GM12891 (cell line): ENCODE measurements around the gene KCNG3.

Experiments
- PAX5 ChIP-seq: IDR thresholded peaks from 2 replicates; pipeline ENCODE4 v1.6.1; 2011; ENCODE audit warnings: low read length, moderate library complexity, mild to moderate bottlenecking; ENCODE audit not compliant: insufficient read depth, severe bottlenecking
- POLR2A ChIP-seq: IDR thresholded peaks from 2 replicates; pipeline ENCODE4 v1.6.1; 2011; ENCODE audit warnings: low read depth, low read length, control low read depth
- POLR2AphosphoS5 ChIP-seq: IDR thresholded peaks from 2 replicates; pipeline ENCODE4 v1.6.1; 2011; ENCODE audit warnings: low read depth, low read length, control low read depth
- SPI1 ChIP-seq: IDR thresholded peaks from 2 replicates; pipeline ENCODE4 v1.6.1; 2011; ENCODE audit warnings: low read depth, low read length, control low read depth
- TAF1 ChIP-seq: IDR thresholded peaks from 2 replicates; pipeline ENCODE4 v1.6.1; 2011; ENCODE audit warnings: low read depth, low read length, control low read depth

DNA sequence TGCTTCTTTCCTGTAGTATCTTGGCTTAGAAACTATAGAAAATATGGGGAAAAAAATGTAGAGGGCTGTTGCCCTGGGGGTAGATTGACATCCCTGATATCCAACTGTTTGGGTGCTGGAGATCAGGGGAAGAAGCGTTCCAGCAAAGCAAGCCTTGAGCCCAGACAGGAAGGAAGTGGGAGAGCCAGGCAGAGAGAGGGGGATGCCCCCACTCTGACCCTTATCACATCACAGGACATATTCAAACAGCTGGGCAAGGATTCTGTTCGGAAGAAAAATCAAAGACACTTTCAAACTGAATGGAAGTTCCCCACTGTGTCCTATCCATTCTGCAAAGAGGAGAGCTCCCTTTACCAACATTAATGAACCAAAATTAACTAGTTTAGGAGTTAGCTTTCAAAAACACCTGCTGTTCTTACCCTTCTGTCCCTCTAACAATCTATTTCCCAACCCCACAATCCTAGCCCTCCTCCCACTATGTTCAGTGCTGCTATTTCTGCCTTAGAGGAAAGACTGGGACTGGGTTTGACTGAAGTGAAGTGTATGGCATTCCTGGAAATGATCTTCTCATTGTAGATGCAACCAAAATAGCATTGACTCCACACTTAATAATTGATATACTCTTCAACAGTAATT lies 16.9 kb upstream of the KCNG3 start:
- TF ChIP-seq POLR2AphosphoS5: no peak
- TF ChIP-seq POLR2A: no peak
- TF ChIP-seq TAF1: no peak
- peak; percentile 71 for TF ChIP-seq SPI1
- TF ChIP-seq PAX5: no peak
